NCI-H2081 treated with DMSO at 0.1 percent for 48 hours (cell line): ENCODE measurements around the gene LHFPL3.
"Not testable (repeated sequence)": the region's sequence is repeated elsewhere in the genome, so short reads cannot be mapped to it uniquely, and the experiment has no call there.

Source experiments
- DNase-seq: peaks from one replicate; lab custom pipeline; 2025; lab: John Stamatoyannopoulos, UW

The LHFPL3 gene

GRCh38 chr7:104595591-104595990, 267.2 kb downstream of the LHFPL3 start:
- not testable (repeated sequence) for DNase-seq

- no peak for DNase-seq
These were observed 275.6 kb downstream of the LHFPL3 start for GRCh38 chr7:104603957-104604356.

- DNase-seq = no peak
These were observed 276.3 kb downstream of the LHFPL3 start for GRCh38 chr7:104604706-104605105.

DNA sequence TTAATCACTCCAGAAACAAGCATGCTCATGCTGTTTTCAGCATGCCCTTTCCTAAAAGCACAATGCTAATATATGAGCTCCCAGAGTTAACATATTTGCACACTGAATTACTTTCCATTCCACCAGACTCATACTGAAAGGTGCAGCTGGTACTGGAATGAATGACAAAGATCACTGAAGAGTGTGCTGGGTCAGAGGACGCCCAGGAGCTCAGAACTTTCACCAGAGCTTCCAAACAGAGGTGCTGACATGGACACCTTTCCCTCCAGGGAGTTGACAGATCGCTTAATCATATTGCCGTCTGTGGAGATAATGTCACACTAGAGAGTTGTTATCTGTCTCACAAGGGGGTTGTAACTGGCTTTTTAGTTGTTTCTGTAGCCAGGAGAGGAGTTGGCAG, 292.9 kb downstream of the LHFPL3 start:
- no peak for DNase-seq

DNA sequence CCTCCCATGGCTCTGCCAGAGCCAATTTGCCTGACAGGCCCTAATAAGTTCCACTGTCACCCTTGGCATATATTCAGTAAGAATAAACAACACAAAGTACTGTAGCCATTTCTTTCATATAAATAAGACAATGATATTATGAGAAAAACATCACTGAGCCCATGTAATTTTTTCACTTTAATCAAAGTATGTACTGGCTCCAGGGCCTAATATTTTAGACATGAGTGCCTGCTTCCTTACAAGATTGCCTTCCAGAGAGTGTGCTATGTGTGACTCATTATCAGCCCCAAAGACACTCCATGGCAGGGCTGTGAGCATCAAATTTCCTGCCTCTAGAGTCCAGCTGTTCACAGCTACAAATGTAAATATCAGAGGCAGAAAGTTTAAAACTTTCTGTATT, 297.6 kb downstream of the LHFPL3 start:
- no peak for DNase-seq

- DNase-seq = no peak
These were observed 299.1 kb downstream of the LHFPL3 start for GRCh38 chr7:104627516-104627915.

DNA sequence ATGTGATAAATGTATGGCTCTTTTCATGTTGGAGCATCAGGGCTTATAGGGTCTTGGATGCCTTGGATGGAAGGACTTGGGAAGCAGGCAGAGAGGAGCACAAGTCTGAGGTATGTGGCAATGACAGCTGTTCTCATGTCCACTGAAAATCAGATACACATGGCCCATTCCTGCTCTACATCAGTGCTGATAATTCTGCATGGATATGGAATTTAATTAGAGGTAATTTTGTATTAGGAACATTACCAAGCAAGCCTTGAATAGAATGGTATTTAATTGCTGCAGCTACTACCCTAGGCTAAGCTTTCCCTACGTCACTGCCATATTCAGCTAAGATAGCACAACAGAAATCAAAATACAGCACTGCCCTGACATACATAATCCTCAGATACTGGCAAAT, 299.6 kb downstream of the LHFPL3 start:
- no peak for DNase-seq

GRCh38 chr7:104629408-104629807, 301.0 kb downstream of the LHFPL3 start:
- no peak for DNase-seq

GRCh38 chr7:104640506-104640905, 312.1 kb downstream of the LHFPL3 start:
- DNase-seq = no peak

GRCh38 chr7:104642560-104642959, 314.2 kb downstream of the LHFPL3 start:
- DNase-seq = no peak

DNA sequence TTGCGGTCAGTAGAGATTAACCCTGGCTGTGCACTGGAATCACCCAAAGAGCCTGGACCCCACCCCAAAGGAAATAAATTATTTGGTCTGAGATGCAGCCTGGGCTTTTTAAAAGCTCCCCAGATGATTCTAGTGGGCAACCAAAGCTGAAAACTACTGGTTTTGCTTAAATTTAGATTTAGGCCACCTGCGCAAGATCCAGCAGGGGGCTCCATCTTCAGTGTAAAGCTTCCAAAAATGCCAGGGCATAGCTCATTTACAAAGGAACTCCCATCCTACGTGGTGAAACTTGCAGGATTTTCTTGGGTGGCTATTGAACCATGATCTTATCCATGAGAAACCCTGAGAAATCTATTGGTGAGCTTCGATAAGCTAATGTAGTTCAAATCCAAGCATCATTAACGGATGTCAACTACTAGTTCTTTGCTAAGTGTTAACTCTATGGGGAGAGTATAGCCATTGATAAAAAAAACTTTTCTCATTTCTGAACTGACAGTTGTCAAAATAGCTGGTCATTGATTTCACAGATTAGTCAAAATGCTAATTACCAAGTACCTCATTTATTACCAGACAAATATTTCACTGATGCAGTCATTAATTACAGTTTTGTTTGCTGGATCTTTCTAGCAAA, 315.3 kb downstream of the LHFPL3 start:
- no peak for DNase-seq

DNA sequence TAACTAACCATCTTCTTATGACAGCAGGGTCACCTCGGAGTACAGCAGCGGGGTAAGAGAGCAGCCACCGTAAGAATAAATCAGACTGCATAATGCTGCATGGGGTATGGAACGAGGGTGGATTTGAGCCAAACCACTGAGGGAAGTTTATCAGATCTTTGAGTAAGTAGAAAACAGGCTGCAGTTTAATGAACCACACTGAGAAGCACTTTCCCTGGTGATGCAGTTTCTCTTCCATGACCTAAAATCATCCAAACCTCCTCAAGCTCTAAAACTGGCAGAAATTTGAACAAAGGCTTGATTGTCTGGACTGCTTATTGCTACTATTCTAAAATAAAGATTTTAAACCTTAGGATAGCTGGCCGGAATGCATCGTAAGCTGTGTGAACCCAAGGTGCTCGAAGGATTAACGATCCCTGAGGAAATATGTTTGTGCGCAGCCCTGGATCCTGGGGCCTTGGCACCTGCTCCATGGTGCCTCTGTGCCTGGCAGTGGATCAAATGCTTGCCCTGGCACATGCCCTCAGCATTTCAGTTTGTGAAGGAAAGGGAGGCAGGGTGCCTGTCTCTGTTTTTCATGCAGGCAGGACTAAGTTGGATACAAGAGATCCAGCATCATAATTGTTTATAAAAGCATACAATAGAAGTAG, 322.7 kb downstream of the LHFPL3 start:
- no peak for DNase-seq

DNA sequence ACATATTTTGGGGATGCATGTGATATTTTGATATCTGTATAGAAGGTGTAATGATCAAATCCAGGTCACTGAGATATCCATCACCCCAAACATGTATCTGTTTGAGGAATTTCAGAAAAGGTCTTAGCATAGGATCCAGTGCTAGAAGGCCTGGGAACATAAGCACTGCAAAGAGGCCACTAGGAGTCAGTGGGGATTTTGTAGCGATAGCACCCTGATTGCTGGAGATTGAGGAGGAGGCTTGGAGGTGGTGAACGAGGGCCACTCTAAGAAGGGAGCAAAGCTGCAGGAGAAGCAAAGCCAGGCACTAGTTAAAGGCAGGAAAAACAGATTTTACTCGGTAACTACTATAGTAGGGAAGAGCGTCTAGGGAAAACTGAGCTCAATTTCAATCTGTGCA, 324.0 kb downstream of the LHFPL3 start:
- DNase-seq = no peak

- no peak for DNase-seq
These were observed 324.5 kb downstream of the LHFPL3 start for GRCh38 chr7:104652865-104653264.

DNA sequence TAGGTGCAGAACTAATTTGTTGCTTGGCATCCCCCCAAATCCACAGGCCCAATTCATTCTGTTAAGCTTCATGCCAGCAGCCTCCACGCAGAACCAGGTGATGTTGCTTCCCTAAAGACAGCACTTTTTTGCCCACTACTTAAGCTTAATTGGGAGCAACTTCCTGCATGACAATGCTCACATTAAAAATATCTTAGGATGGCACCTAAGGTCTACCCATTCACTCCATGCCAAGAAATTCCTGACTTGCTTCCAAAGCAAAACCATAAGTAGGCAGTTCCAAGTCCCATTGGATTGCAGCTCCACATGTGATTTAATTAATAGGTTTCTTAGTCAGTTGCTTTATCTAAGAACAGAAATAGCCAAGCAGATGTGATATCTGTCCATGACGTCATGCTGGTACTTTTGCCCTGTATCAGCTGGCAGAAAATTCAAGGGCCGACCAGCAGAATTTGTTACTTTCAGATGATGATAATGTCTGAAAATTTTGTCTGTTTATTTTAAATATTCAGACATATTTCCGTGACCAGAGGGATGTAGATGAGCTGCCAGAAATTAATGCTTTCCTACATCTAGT, 325.5 kb downstream of the LHFPL3 start:
- no peak for DNase-seq

DNA sequence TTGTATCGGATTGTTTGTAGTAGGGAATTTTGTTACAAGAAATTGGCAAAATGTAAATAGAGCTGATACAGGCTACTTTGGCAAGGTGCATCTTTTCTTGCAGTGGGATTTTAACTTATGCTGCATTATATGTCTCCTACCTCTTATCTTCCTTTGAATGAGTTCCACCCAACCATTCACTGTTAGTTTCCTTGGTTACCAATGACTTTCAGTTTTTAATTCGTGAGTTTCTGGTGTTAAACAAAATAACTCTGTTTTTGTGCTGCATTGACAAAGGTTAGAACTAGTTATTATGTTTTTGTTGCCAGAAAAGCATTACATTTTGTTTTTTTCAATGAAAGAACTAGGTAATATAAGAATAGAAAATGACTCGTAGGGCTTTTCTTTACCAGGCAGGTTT, 327.2 kb downstream of the LHFPL3 start:
- DNase-seq = no peak

DNA sequence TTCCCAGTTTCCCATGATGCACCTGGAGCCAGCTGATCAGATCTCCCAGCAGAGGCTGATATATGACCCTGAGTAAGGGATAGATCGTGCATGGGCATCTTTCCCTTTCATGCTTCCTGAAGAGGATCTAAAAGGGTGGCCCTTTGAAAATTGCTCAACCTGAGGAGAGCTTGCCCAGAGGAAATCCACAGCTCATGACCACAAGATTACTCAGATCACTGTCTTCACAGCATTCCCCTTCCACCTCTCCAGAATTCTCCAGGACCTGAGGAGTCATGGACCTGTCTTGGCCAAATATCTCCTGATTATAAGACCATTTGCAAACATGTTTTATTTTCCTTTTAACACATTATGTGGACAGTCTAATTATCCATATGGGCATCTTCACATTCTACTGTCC, 328.1 kb downstream of the LHFPL3 start:
- DNase-seq = no peak

DNA sequence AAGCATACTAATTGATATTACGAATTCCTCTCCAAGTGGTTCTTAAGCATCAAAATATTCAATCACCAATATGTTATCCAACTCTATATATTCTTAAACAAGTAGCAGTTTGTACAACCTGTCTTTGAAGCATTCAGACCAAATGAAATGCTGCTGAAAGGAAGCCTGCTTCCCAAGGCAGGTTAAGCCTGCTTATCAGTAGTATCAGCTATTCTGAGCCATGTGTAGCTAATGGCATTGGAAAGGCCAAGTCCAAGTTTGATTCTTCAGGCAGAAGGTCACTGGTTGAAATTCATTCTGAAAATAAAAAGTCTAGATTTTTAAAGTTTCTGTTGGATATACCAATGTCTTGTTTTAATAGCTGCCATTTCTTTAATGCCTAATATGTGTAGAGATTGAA, 328.7 kb downstream of the LHFPL3 start:
- DNase-seq = no peak

GRCh38 chr7:104661575-104661974, 333.2 kb downstream of the LHFPL3 start:
- no peak for DNase-seq

DNA sequence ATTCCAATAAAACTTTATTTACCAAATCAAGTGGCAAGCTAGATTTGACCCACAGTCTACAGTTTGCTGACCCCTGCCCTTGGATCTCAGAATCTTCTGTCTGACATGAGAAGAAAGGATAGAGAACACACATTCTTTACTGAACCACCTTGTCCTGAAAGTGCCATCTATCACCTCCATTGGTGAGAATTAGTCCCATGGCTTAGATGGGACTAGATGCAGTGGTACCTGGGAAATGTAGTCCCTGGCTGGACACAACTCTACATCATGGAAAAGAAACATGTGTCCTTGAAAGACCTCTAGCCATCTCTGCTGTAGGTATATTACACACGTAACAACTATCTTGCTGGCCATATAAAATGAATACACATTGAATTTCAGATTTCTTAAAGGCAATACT, 336.2 kb downstream of the LHFPL3 start:
- no peak for DNase-seq

GRCh38 chr7:104677587-104677986, 349.2 kb downstream of the LHFPL3 start:
- no peak for DNase-seq

DNA sequence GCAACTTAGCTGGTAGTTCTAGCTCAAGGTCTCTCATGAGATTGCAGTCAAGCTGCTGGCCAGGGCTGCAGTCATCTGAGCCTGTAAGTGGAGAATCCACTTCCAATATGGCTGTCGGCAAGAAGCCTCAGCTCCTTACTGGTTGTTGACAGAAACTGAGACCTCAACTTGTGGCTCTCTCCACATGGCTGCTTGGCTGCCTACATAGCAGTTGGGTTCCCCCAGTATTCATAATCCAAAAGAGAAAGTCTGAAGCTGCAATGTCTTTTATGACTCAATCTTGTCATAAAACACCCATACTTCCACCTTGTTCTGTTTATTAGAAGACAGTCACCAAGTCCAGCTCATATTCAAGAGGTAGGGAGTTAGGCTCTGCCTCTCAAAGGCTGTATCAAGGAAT, 350.7 kb downstream of the LHFPL3 start:
- DNase-seq = no peak

- DNase-seq = no peak
These were observed 357.9 kb downstream of the LHFPL3 start for GRCh38 chr7:104686286-104686685.

GRCh38 chr7:104694710-104695109, 366.3 kb downstream of the LHFPL3 start:
- no peak for DNase-seq
